Central memory CD8-positive, alpha-beta T cell (primary cell): Measurements from ENCODE around the gene GALNT11.

Source experiments
- ATAC-seq: fragments of 150-1000 bp; cut with Tn5 transposase; replicated peaks from 2 replicates; pipeline ENCODE4 v1.10.0; 2022; ENCODE audit warnings: mild to moderate bottlenecking, moderate FRiP score, moderate number of reproducible peaks; ENCODE audit not compliant: poor library complexity, severe bottlenecking; ENCODE audit errors: extremely low read depth
- DNase-seq, 2 donors: peaks; one replicate each; pipeline ENCODE4 v3.0.0; 2021; ENCODE audit warnings: low spot score in 2 of 2
- H3K27ac Mint-ChIP-seq: one replicate; pipeline ENCODE4 v1.8.0; 2022; ENCODE audit warnings: low read depth, mild to moderate bottlenecking, moderate library complexity, mixed read lengths
- H3K27me3 Mint-ChIP-seq: one replicate; pipeline ENCODE4 v1.8.0; 2022; ENCODE audit warnings: mixed read lengths
- H3K36me3 Mint-ChIP-seq: one replicate; pipeline ENCODE4 v1.8.0; 2022; ENCODE audit warnings: mild to moderate bottlenecking, moderate library complexity, mixed read lengths; ENCODE audit not compliant: insufficient read depth
- H3K4me1 Mint-ChIP-seq: one replicate; pipeline ENCODE4 v1.8.0; 2022; ENCODE audit warnings: mixed read lengths
- H3K4me3 Mint-ChIP-seq: one replicate; pipeline ENCODE4 v1.8.0; 2022; ENCODE audit warnings: mild to moderate bottlenecking, moderate library complexity, mixed read lengths
- H3K9me3 Mint-ChIP-seq: one replicate; pipeline ENCODE4 v1.8.0; 2022; ENCODE audit warnings: mixed read lengths

The GALNT11 gene

DNA sequence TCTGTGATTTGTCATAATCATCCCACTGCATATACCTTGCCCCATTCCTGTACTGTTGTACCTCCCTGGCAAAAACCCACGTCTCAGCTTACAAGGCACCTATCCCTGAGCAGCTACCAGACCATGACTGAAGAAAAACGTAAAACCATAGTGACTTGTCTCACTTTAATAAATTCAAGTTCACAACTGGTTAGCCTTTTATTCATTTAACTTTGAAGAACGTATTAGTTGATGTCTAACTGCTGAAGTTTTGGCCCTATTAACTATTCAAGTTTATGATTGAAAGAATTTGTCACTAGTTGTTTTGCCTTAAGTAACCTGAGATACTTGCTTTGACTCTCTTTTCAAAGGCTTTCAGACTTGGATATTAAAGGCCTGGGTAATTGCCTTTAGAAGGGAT is 59.7 kb downstream of the GALNT11 start:
- no peak overlapping the region for H3K27ac Mint-ChIP-seq
- H3K4me3 Mint-ChIP-seq, result no peak overlapping the region
- peaks cover 9% of the 10 kb centered on the region for H3K9me3 Mint-ChIP-seq

GRCh38 chr7:152086513-152086912 is 61.0 kb downstream of the GALNT11 start:
- Mint-ChIP-seq H3K27me3 (no peaks in the 10 kb centered on the region), H3K4me1 (peaks cover 35% of the 10 kb centered on the region), H3K9me3 (peaks cover 9% of the 10 kb centered on the region), H3K36me3 (peaks cover 4% of the 10 kb centered on the region), H3K4me3 (no peak overlapping the region), H3K27ac (no peak overlapping the region)
- ATAC-seq, result no peak
- DNase-seq, result no peak

More for the DNA sequence above, 59.7 kb downstream of the GALNT11 start:
- H3K27me3 Mint-ChIP-seq, result no peaks in the 10 kb centered on the region
- ATAC-seq (no peak), DNase-seq (no peak)
- H3K4me1 Mint-ChIP-seq, result peaks cover 30% of the 10 kb centered on the region
- H3K36me3 Mint-ChIP-seq, result peaks cover 4% of the 10 kb centered on the region

GRCh38 chr7:152089183-152089582 is 63.7 kb downstream of the GALNT11 start:
- peaks cover 6% of the 10 kb centered on the region for H3K36me3 Mint-ChIP-seq
- H3K9me3 Mint-ChIP-seq, result peaks cover 9% of the 10 kb centered on the region
- H3K4me3 Mint-ChIP-seq, result no peak overlapping the region
- no peak overlapping the region for H3K27ac Mint-ChIP-seq
- H3K4me1 Mint-ChIP-seq, result peaks cover 28% of the 10 kb centered on the region
- ATAC-seq (no peak), DNase-seq (no peak)
- no peaks in the 10 kb centered on the region for H3K27me3 Mint-ChIP-seq

DNA sequence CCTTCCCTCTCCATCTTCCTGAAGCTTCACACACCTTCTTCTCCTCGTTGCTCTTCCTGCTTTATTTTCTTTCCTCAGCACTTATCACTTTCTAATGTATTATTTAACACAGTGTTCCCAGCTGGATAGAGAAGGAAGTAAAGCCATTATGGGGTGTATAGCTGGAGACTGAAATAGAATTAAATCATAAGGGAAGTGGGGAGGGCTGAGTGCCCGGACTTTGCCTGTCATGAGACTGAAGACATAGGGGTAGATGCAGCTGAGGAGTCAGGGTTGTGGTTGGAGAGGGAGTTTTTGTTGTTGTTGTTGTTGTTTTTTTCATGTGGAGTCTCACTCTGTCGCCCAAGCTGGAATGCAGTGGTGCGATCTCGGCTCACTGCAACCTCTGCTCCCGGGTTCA is 65.3 kb downstream of the GALNT11 start:
- Mint-ChIP-seq H3K9me3 (peaks cover 9% of the 10 kb centered on the region), H3K36me3 (peaks cover 5% of the 10 kb centered on the region), H3K27me3 (no peaks in the 10 kb centered on the region), H3K4me3 (no peak overlapping the region), H3K27ac (no peak overlapping the region), H3K4me1 (peaks cover 22% of the 10 kb centered on the region)
- no peak for ATAC-seq
- no peak for DNase-seq

DNA sequence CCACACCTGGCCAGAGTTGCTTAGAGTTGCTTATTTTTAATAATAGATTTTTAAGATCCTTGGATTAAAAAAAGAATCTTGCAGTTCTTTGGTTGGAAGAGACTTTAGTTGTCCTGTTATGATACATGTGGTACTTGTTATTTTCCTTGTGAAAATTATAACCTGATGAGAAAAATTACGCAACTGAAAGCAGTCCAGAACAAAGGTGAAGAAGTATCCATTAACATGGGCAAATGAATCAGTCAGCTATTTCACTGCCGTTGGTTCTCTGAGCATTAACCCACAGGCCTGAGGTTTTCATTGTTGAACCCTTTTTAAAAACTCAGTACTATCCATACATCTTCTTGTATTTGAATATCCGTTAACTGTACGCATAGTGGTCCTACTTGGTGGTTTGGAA is 68.2 kb downstream of the GALNT11 start:
- peaks cover 8% of the 10 kb centered on the region for H3K9me3 Mint-ChIP-seq
- peaks cover 20% of the 10 kb centered on the region for H3K4me1 Mint-ChIP-seq
- ATAC-seq, result no peak
- DNase-seq, result no peak
- no peaks in the 10 kb centered on the region for H3K27me3 Mint-ChIP-seq
- no peak overlapping the region for H3K4me3 Mint-ChIP-seq
- H3K36me3 Mint-ChIP-seq, result peaks cover 8% of the 10 kb centered on the region
- no peak overlapping the region for H3K27ac Mint-ChIP-seq

DNA sequence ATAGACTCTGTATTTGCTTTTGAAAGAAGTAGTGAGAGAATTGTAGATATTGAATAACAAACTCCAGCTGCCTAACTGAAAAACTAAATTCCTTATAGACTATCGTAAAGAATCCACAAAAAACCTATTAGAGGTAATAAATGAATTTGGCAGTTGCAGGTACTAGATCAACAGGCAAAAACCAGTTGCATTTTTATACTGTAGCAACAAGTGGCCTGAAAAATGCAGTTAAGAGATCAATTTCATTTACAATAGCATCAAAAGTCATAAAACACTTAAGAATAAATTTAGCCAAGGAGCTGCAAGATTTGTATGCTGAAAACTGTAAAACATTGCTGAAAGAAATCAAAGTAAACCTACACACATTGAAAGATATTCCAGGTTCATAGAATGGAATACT is 70.3 kb downstream of the GALNT11 start:
- Mint-ChIP-seq H3K9me3 (no peaks in the 10 kb centered on the region), H3K4me1 (peaks cover 15% of the 10 kb centered on the region), H3K36me3 (peaks cover 6% of the 10 kb centered on the region), H3K4me3 (no peak overlapping the region), H3K27me3 (no peaks in the 10 kb centered on the region), H3K27ac (no peak overlapping the region)
- ATAC-seq, result no peak
- no peak for DNase-seq

- H3K4me3 Mint-ChIP-seq, result no peak overlapping the region
- DNase-seq (no peak), ATAC-seq (no peak)
- H3K4me1 Mint-ChIP-seq, result peaks cover 5% of the 10 kb centered on the region
- H3K27me3 Mint-ChIP-seq, result no peaks in the 10 kb centered on the region
- no peaks in the 10 kb centered on the region for H3K9me3 Mint-ChIP-seq
- H3K27ac Mint-ChIP-seq, result no peak overlapping the region
- H3K36me3 Mint-ChIP-seq, result peaks cover 12% of the 10 kb centered on the region
Observed at GRCh38 chr7:152097330-152097729, 71.9 kb downstream of the GALNT11 start.

DNA sequence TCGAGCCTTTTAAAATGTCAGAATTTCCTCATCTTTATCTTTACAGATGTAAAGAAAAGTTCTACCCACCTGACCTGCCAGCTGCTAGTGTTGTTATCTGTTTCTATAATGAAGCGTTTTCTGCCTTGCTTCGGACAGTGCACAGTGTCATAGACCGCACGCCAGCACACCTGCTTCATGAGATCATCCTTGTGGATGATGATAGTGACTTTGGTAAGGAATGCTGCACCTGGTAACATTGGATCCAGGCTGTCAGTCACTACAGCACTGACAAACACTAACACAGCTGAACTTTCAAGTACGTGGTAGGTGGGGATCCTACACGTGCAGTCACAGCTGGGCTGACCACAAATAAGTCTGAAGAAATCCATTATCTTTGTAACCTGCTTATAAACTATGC is 77.6 kb downstream of the GALNT11 start:
- Mint-ChIP-seq H3K4me1 (no peaks in the 10 kb centered on the region), H3K27me3 (no peaks in the 10 kb centered on the region), H3K9me3 (no peaks in the 10 kb centered on the region), H3K27ac (no peak overlapping the region), H3K36me3 (peaks cover 32% of the 10 kb centered on the region), H3K4me3 (no peak overlapping the region)
- no peak for ATAC-seq
- DNase-seq, result no peak

GRCh38 chr7:152103691-152104090 is 78.2 kb downstream of the GALNT11 start:
- no peaks in the 10 kb centered on the region for H3K27me3 Mint-ChIP-seq
- DNase-seq (no peak), ATAC-seq (no peak)
- H3K4me1 Mint-ChIP-seq, result no peaks in the 10 kb centered on the region
- H3K27ac Mint-ChIP-seq, result no peak overlapping the region
- H3K9me3 Mint-ChIP-seq, result no peaks in the 10 kb centered on the region
- H3K4me3 Mint-ChIP-seq, result no peak overlapping the region
- H3K36me3 Mint-ChIP-seq, result peaks cover 32% of the 10 kb centered on the region

DNA sequence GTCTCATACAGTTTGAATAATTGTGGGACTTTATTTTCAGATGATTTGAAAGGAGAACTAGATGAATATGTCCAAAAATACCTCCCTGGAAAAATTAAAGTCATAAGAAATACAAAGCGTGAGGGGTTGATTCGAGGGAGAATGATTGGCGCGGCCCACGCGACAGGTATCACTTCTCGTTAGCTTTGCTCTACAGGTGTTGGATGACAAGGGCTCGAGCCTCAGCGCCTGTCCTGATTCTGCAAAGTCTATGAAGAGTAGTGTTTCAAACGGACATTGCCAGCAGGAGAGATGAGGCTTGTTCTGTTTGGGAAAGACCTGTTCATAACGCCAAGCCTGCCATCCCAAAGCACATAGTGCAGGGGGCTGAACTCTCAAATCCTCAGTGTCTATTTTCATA is 79.7 kb downstream of the GALNT11 start:
- no peak for DNase-seq

GRCh38 chr7:152106990-152107389 is 81.5 kb downstream of the GALNT11 start:
- Mint-ChIP-seq H3K36me3 (peaks cover 35% of the 10 kb centered on the region), H3K27ac (no peak overlapping the region), H3K27me3 (no peaks in the 10 kb centered on the region), H3K4me1 (no peaks in the 10 kb centered on the region), H3K4me3 (no peak overlapping the region), H3K9me3 (no peaks in the 10 kb centered on the region)
- DNase-seq (no peak), ATAC-seq (no peak)

More for the DNA sequence above, 79.7 kb downstream of the GALNT11 start:
- Mint-ChIP-seq H3K27ac (no peak overlapping the region), H3K36me3 (peaks cover 34% of the 10 kb centered on the region), H3K9me3 (no peaks in the 10 kb centered on the region), H3K4me1 (no peaks in the 10 kb centered on the region), H3K4me3 (no peak overlapping the region), H3K27me3 (no peaks in the 10 kb centered on the region)
- no peak for ATAC-seq

DNA sequence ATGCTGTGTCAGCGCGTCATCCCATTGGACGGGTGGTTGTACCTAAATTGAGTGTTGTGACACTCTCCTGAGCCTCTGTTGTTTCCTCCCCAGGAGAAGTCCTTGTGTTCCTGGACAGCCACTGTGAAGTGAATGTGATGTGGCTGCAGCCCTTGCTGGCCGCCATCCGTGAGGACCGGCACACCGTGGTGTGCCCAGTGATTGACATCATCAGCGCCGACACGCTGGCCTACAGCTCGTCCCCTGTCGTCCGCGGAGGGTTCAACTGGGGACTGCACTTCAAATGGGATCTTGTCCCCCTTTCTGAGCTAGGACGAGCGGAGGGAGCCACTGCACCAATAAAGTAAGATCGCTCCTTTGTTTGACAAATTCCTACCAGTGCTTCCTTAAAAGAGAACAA is 82.5 kb downstream of the GALNT11 start:
- Mint-ChIP-seq H3K4me1 (no peaks in the 10 kb centered on the region), H3K36me3 (peaks cover 29% of the 10 kb centered on the region)

DNA sequence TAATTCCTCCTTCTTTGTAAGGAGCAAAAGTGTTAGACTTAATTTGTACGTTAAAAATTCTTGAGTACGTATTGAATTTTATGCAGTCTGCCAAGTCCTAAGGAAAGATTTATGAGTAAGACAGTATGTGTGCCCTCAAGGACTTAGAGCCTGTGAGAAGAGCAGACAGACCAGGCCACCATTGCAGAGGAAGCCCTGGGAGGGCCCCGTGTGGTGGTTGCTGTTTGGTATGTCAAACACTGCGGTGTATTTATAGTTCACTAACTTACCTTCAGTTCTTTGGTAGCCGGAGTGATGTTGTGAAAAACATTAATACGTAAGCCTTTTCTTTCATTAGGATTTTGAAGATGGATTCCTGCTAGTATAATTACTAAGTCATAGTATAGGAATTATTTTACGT is 82.9 kb downstream of the GALNT11 start:
- Mint-ChIP-seq H3K27me3 (no peaks in the 10 kb centered on the region), H3K4me3 (no peak overlapping the region), H3K4me1 (no peaks in the 10 kb centered on the region), H3K36me3 (peaks cover 29% of the 10 kb centered on the region), H3K9me3 (no peaks in the 10 kb centered on the region), H3K27ac (no peak overlapping the region)
- ATAC-seq, result no peak
- no peak for DNase-seq

More for the DNA sequence above, 82.5 kb downstream of the GALNT11 start:
- Mint-ChIP-seq H3K27me3 (no peaks in the 10 kb centered on the region), H3K9me3 (no peaks in the 10 kb centered on the region), H3K4me3 (no peak overlapping the region), H3K27ac (no peak overlapping the region)
- DNase-seq, result no peak
- ATAC-seq, result no peak

DNA sequence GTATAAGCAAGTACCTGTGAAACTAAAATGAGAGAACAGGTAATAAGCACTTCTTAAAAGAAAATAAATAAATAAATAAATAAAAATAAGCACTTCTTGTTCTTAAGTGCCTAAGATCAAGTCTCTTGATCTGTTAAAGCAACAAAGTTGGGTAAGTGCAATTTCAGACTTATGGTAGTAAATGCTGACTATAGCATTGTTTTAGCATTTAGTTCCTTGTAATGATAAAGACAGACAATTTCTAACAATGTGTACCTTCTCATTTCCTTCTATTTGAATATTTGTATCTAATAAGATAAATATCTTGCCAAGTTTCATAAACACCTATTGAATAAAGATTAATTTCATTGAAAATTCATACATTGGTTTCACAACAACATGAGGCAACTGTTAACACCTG is 87.4 kb downstream of the GALNT11 start:
- H3K36me3 Mint-ChIP-seq, result peaks cover 30% of the 10 kb centered on the region

More for the DNA sequence above, 87.4 kb downstream of the GALNT11 start:
- no peaks in the 10 kb centered on the region for H3K27me3 Mint-ChIP-seq
- H3K9me3 Mint-ChIP-seq, result no peaks in the 10 kb centered on the region
- DNase-seq (no peak), ATAC-seq (no peak)
- H3K27ac Mint-ChIP-seq, result no peak overlapping the region
- H3K4me3 Mint-ChIP-seq, result no peak overlapping the region
- no peaks in the 10 kb centered on the region for H3K4me1 Mint-ChIP-seq
